ENCODE results near the gene UGT1A10.

UGT1A10 gene

GRCh38 chr2:233679196-233679595 is 42.9 kb downstream of the UGT1A10 start:
- no peak for TF ChIP-seq CTCF (IDR thresholded peaks at IDR 0.05)

- no peak for TF ChIP-seq CTCF (IDR thresholded peaks at IDR 0.05)
These were observed 44.3 kb downstream of the UGT1A10 start for GRCh38 chr2:233680361-233681045.

- TF ChIP-seq CTCF (IDR thresholded peaks at IDR 0.05) = no peak
These were observed 45.4 kb downstream of the UGT1A10 start, which contains the start of gene UGT1A7 for GRCh38 chr2:233681521-233682099. Gene UGT1A7, plus strand, starts transcription at chr2:233681901. Its CDS starts 37 bp downstream, at chr2:233681938.

- no peak for TF ChIP-seq CTCF (IDR thresholded peaks at IDR 0.05)
These were observed 48.4 kb downstream of the UGT1A10 start for GRCh38 chr2:233684640-233685039.

GRCh38 chr2:233686928-233687327 is 50.7 kb downstream of the UGT1A10 start:
- TF ChIP-seq CTCF (IDR thresholded peaks at IDR 0.05) = no peak

- no peak for TF ChIP-seq CTCF (IDR thresholded peaks at IDR 0.05)
These were observed 52.1 kb downstream of the UGT1A10 start for GRCh38 chr2:233688341-233688740.

GRCh38 chr2:233689031-233689430 is 52.8 kb downstream of the UGT1A10 start:
- TF ChIP-seq CTCF (IDR thresholded peaks at IDR 0.05) = no peak
